Lower lobe of right lung (tissue), 2 donors: Measurements from ENCODE around the gene KIRREL1. TPM values are rescaled to one million over a fixed set of nuclear protein-coding genes. Genes with fewer than 3 reads are reported as not detected.

Experiments used
- ATAC-seq, 2 donors: fragments of 200-7000 bp; cut with Tn5 transposase; one replicate each; pipeline ENCODE4 v1.9.1; 2020 to 2022; ENCODE audit warnings: mild to moderate bottlenecking in 2 of 2, moderate library complexity in 2 of 2
- DNase-seq: peaks from one replicate; pipeline ENCODE4 v3.0.0-alpha.2; 2020
- H3K27ac ChIP-seq: fragments of 200-600 bp; one replicate; pipeline ENCODE4 v1.8.0; 2022
- H3K27me3 ChIP-seq: fragments of 200-600 bp; one replicate; pipeline ENCODE4 v1.8.0; 2022; ENCODE audit warnings: low read depth
- H3K36me3 ChIP-seq: fragments of 200-600 bp; one replicate; pipeline ENCODE4 v1.8.0; 2022; ENCODE audit warnings: mild to moderate bottlenecking
- H3K4me1 ChIP-seq: fragments of 200-600 bp; one replicate; pipeline ENCODE4 v1.8.0; 2022
- H3K4me3 ChIP-seq: fragments of 200-600 bp; one replicate; pipeline ENCODE4 v1.8.0; 2022; ENCODE audit warnings: mild to moderate bottlenecking
- H3K9me3 ChIP-seq: fragments of 200-600 bp; one replicate; pipeline ENCODE4 v1.8.0; 2022
- intact Hi-C: fragments of 100-400 bp; cut with DNase I; formaldehyde crosslinking; loops from one replicate; pipeline ENCODE4 v1.11.0; 2022
- total RNA-seq: library from RNA; stranded (reverse); fragmentation: NEBNext Ultra II Directional; extraction: Animal tissue kit (Norgen Biotek cat#: 25700); gene quantifications from one replicate; pipeline ENCODE4 v1.2.1, GENCODE V29; 2021
- TF ChIP-seq, protein P1 (sequence below): fragments of 200-600 bp; IDR thresholded peaks from one replicate; pipeline ENCODE4 v1.8.0; 2022; ENCODE audit warnings: antibody characterized with exemption, mild to moderate bottlenecking
- donor health status: DM: no; HTN: yes; CAD: no; lungs with severe emphysema.

KIRREL1 gene
- total RNA-seq, 1 donor from 2014 or later: 26.9 TPM

DNA sequence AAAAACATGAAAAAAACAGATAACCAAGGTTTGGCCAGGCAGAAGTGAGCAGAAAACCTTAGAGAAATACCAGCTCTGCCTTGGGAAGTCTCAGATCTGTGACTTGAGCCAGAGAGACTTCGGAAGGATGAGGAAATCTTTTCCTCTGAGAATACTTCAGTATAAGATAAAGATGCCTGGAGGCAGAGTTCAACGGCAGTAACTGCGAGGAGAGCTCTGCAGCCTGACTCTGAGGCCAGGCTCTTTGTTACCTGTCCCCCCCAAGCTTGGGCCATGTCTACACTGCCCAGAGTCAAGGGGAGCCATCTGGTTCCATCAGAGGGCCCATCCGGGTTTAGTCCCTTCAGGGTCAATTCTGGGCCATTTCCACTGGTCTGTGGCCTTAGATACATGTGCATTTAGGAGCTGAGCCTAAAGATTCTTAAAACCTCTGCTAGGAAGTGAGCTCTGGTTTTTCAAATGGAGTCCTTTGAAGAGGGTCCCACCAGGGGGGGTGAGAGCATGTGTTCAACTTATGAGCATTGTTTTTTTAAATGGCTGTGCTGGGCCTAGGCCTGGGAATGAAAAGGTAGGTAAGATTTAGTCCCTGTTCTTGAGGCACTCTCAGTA is 8.7 kb downstream of the KIRREL1 start:
- DNase-seq (no peak), ATAC-seq (peak in 1 of 2 donors; percentile 25)
- H3K4me1 ChIP-seq: peaks cover 43% of the 10 kb centered on the region
- peak overlapping the region; percentile 28 for H3K27ac ChIP-seq
- no peaks in the 10 kb centered on the region for H3K36me3 ChIP-seq
- TF ChIP-seq, protein P1, sequence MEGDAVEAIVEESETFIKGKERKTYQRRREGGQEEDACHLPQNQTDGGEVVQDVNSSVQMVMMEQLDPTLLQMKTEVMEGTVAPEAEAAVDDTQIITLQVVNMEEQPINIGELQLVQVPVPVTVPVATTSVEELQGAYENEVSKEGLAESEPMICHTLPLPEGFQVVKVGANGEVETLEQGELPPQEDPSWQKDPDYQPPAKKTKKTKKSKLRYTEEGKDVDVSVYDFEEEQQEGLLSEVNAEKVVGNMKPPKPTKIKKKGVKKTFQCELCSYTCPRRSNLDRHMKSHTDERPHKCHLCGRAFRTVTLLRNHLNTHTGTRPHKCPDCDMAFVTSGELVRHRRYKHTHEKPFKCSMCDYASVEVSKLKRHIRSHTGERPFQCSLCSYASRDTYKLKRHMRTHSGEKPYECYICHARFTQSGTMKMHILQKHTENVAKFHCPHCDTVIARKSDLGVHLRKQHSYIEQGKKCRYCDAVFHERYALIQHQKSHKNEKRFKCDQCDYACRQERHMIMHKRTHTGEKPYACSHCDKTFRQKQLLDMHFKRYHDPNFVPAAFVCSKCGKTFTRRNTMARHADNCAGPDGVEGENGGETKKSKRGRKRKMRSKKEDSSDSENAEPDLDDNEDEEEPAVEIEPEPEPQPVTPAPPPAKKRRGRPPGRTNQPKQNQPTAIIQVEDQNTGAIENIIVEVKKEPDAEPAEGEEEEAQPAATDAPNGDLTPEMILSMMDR: no peak
- H3K4me3 ChIP-seq: no peak overlapping the region
- H3K9me3 ChIP-seq: no peaks in the 10 kb centered on the region
- no peaks in the 10 kb centered on the region for H3K27me3 ChIP-seq
- intact Hi-C loops: no loop called here

DNA sequence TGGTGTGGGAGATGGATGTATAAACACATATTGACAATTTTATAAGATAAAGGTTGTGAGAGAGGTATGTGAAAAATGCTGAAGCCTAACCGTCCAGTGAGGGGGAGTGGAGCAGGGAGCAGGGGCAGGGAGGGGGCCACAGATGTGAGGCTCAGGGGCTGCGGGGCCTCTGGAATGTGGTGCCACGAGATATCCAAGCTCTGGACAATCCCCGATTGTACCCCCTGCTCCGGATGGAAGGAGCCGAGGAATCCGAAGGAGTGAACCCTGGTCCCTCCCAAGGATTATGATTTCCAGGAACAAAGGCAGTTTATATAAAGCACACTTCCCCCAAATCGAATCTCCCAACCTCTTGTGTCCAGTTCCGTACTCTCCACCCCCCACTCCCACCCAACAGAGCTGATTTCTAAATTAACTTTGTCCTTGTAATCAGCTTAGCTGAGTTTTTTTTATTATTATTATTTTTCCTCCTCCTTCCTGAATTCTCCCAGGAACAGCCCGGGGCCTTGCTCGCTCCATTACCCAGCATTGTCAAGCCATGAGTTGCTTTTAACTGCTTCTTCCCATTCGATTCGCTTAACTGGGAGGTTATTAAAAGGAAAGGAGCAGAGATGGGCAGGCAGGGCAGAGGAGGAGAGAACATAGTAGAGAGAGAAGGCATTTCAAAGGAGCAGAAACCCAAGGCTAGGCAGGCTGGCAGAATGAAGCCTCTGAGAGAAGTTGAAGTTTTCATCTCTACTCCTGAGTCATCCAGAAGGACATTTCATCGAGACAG is 9.4 kb downstream of the KIRREL1 start:
- Histone ChIP-seq H3K27ac (peak overlapping the region; percentile 28), H3K36me3 (no peaks in the 10 kb centered on the region), H3K27me3 (no peaks in the 10 kb centered on the region), H3K4me3 (no peak overlapping the region), H3K4me1 (peaks cover 50% of the 10 kb centered on the region), H3K9me3 (no peaks in the 10 kb centered on the region)
- intact Hi-C loops: no loop called here
- no peak for DNase-seq
- TF ChIP-seq, protein P1: no peak
- ATAC-seq: peak in 1 of 2 donors; percentile 36

DNA sequence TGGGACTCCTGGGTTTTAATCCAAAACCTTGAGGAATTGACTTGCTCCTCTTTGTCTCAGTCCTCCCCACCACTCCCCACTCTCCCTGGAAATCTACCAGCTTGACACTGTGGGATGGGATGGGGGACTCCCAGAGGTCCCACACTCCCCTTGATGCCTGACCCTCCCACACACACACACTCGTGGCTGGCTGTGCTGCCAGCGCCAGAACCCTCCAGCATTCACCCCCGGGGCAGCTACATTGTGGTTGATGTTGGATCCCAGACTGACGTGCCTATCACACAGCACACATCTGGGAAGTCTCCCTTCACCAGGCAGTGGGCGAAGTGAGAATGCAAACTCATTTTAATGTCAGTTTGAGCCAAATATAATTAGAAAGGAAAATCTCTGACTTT is 10.0 kb downstream of the KIRREL1 start:
- Histone ChIP-seq H3K27me3 (no peaks in the 10 kb centered on the region), H3K4me1 (peaks cover 56% of the 10 kb centered on the region), H3K36me3 (no peaks in the 10 kb centered on the region), H3K9me3 (no peaks in the 10 kb centered on the region), H3K4me3 (no peak overlapping the region), H3K27ac (no peak overlapping the region)
- ATAC-seq (no peak), DNase-seq (no peak)
- TF ChIP-seq, protein P1: no peak
- intact Hi-C loops: no loop called here

DNA sequence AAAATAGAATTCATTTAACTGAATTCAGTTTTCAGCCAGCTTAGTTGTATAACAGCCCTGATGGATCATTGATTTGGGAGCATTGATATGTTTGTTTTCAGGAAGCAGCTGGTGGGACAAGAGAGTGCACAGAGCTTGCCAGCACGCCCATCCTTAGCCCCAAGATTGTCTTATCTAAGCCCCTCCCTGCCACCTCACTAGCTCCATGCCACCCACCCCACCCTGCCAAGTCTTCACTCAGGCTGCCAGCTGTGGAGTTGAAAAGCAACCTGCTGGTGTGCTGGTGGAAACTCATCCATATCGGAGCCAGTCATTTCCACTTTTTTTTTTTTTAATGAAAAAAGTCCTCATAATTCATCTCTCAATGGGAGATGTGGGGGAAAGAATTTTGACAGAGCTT is 11.8 kb downstream of the KIRREL1 start:
- ATAC-seq (no peak), DNase-seq (no peak)
- intact Hi-C loops: no loop called here
- H3K9me3 ChIP-seq: no peaks in the 10 kb centered on the region
- H3K36me3 ChIP-seq: no peaks in the 10 kb centered on the region
- H3K27ac ChIP-seq: no peak overlapping the region
- peaks cover 73% of the 10 kb centered on the region for H3K4me1 ChIP-seq
- TF ChIP-seq, protein P1: no peak
- H3K4me3 ChIP-seq: no peak overlapping the region
- no peaks in the 10 kb centered on the region for H3K27me3 ChIP-seq

DNA sequence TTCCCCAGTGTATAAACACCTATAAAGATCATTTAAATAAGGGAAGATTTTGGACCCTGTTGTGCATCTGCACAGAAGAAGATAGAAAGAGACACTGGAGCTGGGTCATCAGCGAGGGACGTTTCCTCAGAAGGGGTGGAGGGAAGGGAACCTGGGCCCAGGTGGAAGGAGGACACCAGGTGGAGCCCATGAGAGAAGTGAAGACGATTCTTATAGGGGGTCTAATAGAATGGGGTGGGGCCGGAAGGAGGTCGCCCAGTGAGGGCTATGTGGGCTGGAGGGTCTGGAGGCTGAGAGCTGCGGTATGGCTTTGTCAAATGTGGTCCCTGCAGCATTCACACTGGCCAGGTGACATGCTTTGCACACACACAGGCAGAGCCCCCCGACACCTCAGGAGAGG is 13.7 kb downstream of the KIRREL1 start:
- intact Hi-C loops: no loop called here
- Histone ChIP-seq H3K27me3 (no peaks in the 10 kb centered on the region), H3K36me3 (no peaks in the 10 kb centered on the region), H3K27ac (peak overlapping the region; percentile 67), H3K4me1 (peaks cover 84% of the 10 kb centered on the region), H3K4me3 (no peak overlapping the region), H3K9me3 (no peaks in the 10 kb centered on the region)
- ATAC-seq (no peak), DNase-seq (no peak)
- TF ChIP-seq, protein P1: no peak
